Thymus (tissue), 14 donors: ENCODE measurements around the gene TFIP11. TPM values are rescaled to one million over a fixed set of nuclear protein-coding genes. Genes with fewer than 3 reads are reported as not detected.
A peak's percentile ranks its signal among the peaks of the same experiment; 100 is the strongest.

ENCODE experiments used
- DNase-seq, 9 donors: peaks; one replicate each; pipeline ENCODE4 v3.0.0-alpha.2; 2013; ENCODE audit warnings: low spot score in 9 of 9, low read depth in 6 of 9, missing footprints in 1 of 9
- H3K27ac ChIP-seq, 2 donors: one replicate each; pipeline ENCODE4 v1.5.1; 2013; ENCODE audit warnings: control low read depth in 1 of 2, low read depth in 1 of 2, low read length in 1 of 2, mild to moderate bottlenecking in 1 of 2, moderate library complexity in 1 of 2
- H3K27me3 ChIP-seq, 2 donors: one replicate each; pipeline ENCODE4 v1.5.1; 2013; ENCODE audit warnings: low read length in 1 of 2; ENCODE audit not compliant: control insufficient read depth in 2 of 2, insufficient read depth in 1 of 2
- H3K36me3 ChIP-seq, 2 donors: one replicate each; pipeline ENCODE4 v1.5.1; 2013; ENCODE audit warnings: low read length in 1 of 2, mild to moderate bottlenecking in 1 of 2, moderate library complexity in 1 of 2; ENCODE audit not compliant: control insufficient read depth in 2 of 2, insufficient read depth in 2 of 2
- H3K4me1 ChIP-seq, 2 donors: one replicate each; pipeline ENCODE4 v1.5.1; 2013; ENCODE audit warnings: low read length in 2 of 2; ENCODE audit not compliant: control insufficient read depth in 2 of 2, insufficient read depth in 2 of 2
- H3K4me3 ChIP-seq, 2 donors: one replicate each; pipeline ENCODE4 v1.5.1; 2013; ENCODE audit warnings: low read length in 2 of 2, control low read depth in 1 of 2, mild to moderate bottlenecking in 1 of 2
- H3K9me3 ChIP-seq, 2 donors: one replicate each; pipeline ENCODE4 v1.5.1; 2013; ENCODE audit warnings: low read length in 1 of 2, mild to moderate bottlenecking in 1 of 2; ENCODE audit not compliant: control insufficient read depth in 2 of 2, insufficient read depth in 1 of 2
- WGBS: extraction: QIAGEN DNeasy Blood & Tissue Kit; methylation state at CpG from one replicate; pipeline ENCODE4 v1.1.7; 2013; 5-methylcytosine and 5-hydroxymethylcytosine counted together
- long read RNA-seq, 10 donors: transcript quantifications; one replicate each; lab custom pipeline, GENCODE V29; 2026
- polyA plus RNA-seq: library from polyadenylated mRNA; stranded (reverse); fragments of 200-250 nt; gene quantifications from one replicate; pipeline ENCODE4 v1.2.3, GENCODE V29; 2013
- total RNA-seq: library from RNA; stranded (reverse); fragments of 120-200 nt; gene quantifications from one replicate; pipeline ENCODE4 v1.2.4, GENCODE V29; 2013
- donor health status: healthy.

The TFIP11 gene
- total RNA-seq = 39.6 TPM
- 32.9 TPM for polyA plus RNA-seq
- long read RNA-seq, donor 1 = 0 reads
- long read RNA-seq, donor 2, transcript TFIP11-204 (15 exons, 3,586 nt) = major isoform, 11 of 39 reads
- long read RNA-seq, donor 2, partial matches to known transcripts = 21 of 39 reads
- long read RNA-seq, donor 2, other reads (novel, unspliced or antisense) = 0 of 39 reads
- long read RNA-seq, donor 3, transcript TFIP11-204 (15 exons, 3,586 nt) = major isoform, 15 of 52 reads
- long read RNA-seq, donor 3, partial matches to known transcripts = 33 of 52 reads
- long read RNA-seq, donor 3, other reads (novel, unspliced or antisense) = 0 of 52 reads
- long read RNA-seq, donor 4, transcript TFIP11-204 (15 exons, 3,586 nt) = major isoform, 5 of 7 reads
- long read RNA-seq, donor 4, partial matches to known transcripts = 0 of 7 reads
- long read RNA-seq, donor 4, other reads (novel, unspliced or antisense) = 0 of 7 reads
- long read RNA-seq, donor 5, transcript TFIP11-204 (15 exons, 3,586 nt) = major isoform, 9 of 17 reads
- long read RNA-seq, donor 5, partial matches to known transcripts = 6 of 17 reads
- long read RNA-seq, donor 5, other reads (novel, unspliced or antisense) = 0 of 17 reads
- long read RNA-seq, donor 6, partial matches to known transcripts = 11 of 17 reads
- long read RNA-seq, donor 6, other reads (novel, unspliced or antisense) = 0 of 17 reads
- long read RNA-seq, donor 7, transcript TFIP11-204 (15 exons, 3,586 nt) = major isoform, 5 of 13 reads
- long read RNA-seq, donor 7, partial matches to known transcripts = 7 of 13 reads
- long read RNA-seq, donor 7, other reads (novel, unspliced or antisense) = 0 of 13 reads
- long read RNA-seq, donor 8, transcript TFIP11-204 (15 exons, 3,586 nt) = major isoform, 5 of 14 reads
- long read RNA-seq, donor 8, partial matches to known transcripts = 0 of 14 reads
- long read RNA-seq, donor 8, other reads (novel, unspliced or antisense) = 8 of 14 reads
- long read RNA-seq, donor 9, transcript TFIP11-204 (15 exons, 3,586 nt) = major isoform, 12 of 16 reads
- long read RNA-seq, donor 9, partial matches to known transcripts = 0 of 16 reads
- long read RNA-seq, donor 9, other reads (novel, unspliced or antisense) = 0 of 16 reads
- long read RNA-seq, donor 10, transcript TFIP11-204 (15 exons, 3,586 nt) = major isoform, 5 of 15 reads
- long read RNA-seq, donor 10, partial matches to known transcripts = 9 of 15 reads
- long read RNA-seq, donor 10, other reads (novel, unspliced or antisense) = 0 of 15 reads

DNA sequence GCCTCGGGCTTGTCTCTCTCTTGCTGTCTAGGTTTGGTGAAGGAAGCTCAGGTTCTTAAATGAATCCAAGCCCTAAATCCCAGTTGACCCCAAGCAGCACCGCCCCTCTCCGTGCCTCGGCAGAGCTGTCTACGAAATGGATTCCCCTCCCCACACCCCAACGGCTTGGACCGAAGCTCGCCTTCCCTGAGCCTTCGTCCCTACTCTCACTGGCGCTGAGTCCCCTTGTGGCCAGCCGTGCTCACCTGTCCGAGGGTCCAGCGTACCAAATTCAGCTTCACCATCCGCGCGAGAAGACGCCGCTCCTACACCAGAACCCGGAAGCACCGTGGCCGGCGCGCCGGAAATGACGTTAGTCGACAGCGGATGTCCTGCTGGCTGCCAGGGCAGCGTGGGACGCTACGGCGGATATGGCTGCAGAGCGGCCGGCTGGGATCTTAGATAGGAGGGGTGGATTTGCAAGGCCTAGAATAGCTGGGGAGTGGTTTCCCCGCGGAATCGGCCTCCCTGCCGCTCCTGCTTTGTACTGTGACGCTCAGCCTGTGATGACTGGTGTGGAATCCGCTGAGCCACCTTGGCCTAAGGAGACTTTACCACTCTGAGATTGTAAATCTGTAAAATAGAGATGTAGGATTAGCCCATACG is at the start of gene TFIP11:
TSS of gene TFIP11 (minus strand) at position 325 of the 645 bp plus-strand sequence. CDS start 2,201 bp downstream, outside the sequence.
- H3K4me1 ChIP-seq = peaks cover 7 to 15% of the 10 kb centered on the region in 2 donors
- no peaks in the 10 kb centered on the region for H3K9me3 ChIP-seq
- peak within 1 kb of the TSS; percentile 66 to 100 for H3K4me3 ChIP-seq
- H3K36me3 ChIP-seq = peaks cover 22 to 24% of the 10 kb centered on the region in 2 donors
- H3K27ac ChIP-seq = peak within 1 kb of the TSS; percentile 48 to 69
- DNase-seq = peak; percentile 71 to 94 (median 89)
- no peaks in the 10 kb centered on the region for H3K27me3 ChIP-seq
- under 1% methylated on average over 40 of the region's 40 CpGs for WGBS

DNA sequence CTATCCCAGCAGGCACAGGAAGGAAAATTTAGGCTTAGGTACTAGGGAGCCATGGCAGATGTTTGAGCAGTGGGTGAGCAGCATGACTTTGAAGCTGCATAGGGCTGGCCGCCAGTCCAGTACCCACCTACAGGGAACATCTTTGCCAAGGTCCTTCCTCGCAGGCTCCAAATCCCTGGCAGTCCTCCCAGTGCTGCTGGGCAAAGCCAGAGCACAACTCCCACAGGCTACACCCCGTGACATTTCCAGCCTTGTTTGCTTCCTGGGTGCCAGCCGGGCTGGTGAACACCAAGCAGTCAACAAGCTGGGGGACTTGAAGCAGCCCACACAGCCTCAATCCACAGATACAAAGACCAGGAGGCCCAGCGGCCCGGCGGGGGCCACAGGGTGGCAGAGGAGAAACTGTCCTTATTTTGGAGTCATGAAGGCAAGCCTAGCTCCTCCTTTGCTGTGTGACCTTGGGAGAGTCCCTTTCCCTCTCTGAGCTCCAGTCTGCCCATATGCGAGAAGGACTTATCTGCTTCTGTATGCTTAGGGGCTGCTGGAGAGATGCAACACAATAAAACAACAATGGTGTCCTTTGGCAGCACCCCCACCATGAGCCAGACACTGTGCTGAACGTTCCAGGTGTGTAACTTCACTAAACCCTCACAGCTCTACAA is 49.6 kb upstream of the TFIP11 start:
- Histone ChIP-seq H3K4me3 (no peak overlapping the region), H3K27ac (no peak overlapping the region), H3K27me3 (no peaks in the 10 kb centered on the region), H3K9me3 (no peaks in the 10 kb centered on the region), H3K36me3 (peaks cover 2 to 5% of the 10 kb centered on the region in 2 donors), H3K4me1 (no peaks in the 10 kb centered on the region)
- DNase-seq = no peak
- 94% methylated on average over 9 of the region's 9 CpGs for WGBS

DNA sequence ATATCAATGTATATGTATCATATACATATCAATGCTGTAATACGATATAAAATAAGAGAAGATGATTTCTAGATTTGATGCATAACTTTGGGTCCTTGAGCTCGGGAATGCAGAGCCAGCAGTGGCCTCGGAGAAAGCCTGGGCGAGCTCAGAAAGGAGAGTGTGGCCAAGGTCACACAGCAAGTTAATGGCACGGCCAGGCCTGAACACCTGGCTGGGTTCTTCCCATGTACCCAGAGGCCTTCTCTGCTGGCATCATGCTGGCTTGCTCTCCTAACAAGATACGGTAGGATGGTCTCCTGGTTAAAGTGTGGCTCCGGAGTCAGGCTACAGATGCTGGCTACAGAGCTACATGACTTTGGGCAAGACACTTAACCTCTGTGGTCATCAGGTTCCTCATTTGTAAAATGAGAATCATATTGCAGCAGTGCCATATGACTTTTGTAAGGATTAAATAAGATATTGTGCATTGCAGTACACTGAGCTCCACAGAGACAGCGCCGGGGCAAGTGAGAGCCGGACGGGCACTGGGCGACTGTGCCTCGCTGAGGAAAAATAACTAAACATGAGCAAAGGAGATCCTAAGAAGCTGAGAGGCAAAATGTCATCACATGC is 47.8 kb upstream of the TFIP11 start:
- Histone ChIP-seq H3K36me3 (peaks cover 2 to 5% of the 10 kb centered on the region in 2 donors), H3K27ac (no peak overlapping the region), H3K4me1 (no peaks in the 10 kb centered on the region), H3K27me3 (no peaks in the 10 kb centered on the region), H3K9me3 (no peaks in the 10 kb centered on the region), H3K4me3 (no peak overlapping the region)
- 99% methylated on average over 13 of the region's 13 CpGs for WGBS
- no peak for DNase-seq

DNA sequence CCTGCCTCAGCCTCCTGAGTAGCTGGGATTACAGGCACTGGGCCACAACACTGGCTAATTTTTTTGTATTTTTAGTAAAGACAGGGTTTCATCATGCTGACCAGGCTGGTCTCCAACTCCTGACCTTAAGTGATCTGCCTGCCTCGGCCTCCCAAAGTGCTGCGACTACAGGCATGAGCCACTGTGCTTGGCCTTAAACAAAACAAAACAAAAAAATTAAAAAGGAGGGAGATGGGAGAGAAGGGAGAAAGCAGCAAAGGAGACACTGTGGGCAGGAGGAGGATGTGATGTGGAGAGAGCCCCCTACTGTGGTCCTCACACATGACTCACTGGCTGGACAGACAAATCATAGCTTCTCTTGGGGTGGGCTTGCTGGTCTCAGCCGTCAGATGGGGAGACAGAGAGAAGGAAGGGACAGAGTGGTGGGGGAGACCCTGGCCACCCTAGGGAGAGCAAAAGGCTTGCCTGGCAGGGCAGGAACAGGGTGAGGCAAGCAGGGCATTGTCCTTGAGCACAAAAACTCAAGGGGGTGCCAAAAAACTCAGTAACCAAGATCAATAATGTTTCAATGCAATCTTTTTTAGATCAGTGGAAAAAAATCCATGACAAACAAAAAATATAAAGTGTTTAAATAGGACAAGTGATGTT is 46.1 kb upstream of the TFIP11 start:
- Histone ChIP-seq H3K4me1 (no peaks in the 10 kb centered on the region), H3K27ac (no peak overlapping the region), H3K36me3 (no peaks in the 10 kb centered on the region), H3K27me3 (no peaks in the 10 kb centered on the region), H3K9me3 (no peaks in the 10 kb centered on the region), H3K4me3 (no peak overlapping the region)
- no peak for DNase-seq
- WGBS = 96% methylated on average over 3 of the region's 3 CpGs

DNA sequence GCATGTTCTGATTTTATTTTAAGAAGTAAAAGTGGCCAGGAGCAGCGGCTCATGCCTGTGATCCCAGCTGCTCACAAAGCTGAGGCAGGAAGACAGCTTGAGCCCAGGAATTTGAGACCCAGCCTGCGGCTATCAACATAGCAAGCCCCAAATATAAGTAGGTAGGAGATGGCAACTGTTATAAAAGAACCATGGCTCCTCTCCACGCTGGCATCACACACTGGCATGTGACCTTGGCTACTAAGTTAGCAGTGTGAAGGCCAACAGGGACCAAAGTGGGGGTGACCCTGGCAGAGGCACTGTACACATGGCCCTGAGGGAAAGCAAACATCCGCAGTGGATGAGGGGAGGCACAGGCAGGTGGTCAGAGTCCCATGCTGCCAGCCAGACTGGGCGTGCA is 44.6 kb upstream of the TFIP11 start:
- Histone ChIP-seq H3K4me3 (no peak overlapping the region), H3K9me3 (no peaks in the 10 kb centered on the region), H3K4me1 (no peaks in the 10 kb centered on the region), H3K27me3 (no peaks in the 10 kb centered on the region), H3K27ac (no peak overlapping the region), H3K36me3 (no peaks in the 10 kb centered on the region)
- 98% methylated on average over 5 of the region's 5 CpGs for WGBS
- no peak for DNase-seq

DNA sequence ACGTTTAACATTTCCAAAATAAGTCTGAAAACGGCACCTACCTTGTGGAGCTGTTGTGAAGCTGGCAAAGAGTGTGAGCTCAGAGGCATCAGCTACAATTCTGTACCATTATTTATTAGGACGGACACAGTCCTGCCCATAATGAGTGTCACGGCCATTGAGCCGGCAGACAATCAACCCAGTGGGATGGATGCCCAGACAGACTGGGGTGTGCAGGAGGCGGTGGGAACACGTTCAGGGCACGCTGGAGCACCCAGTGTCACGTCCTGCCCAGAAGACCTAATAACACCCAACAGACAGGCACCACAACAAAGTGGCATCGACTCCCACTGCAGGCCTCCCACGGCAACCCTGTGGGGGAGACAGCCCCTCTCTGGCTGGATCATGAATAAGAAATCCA is 43.2 kb upstream of the TFIP11 start:
- no peak overlapping the region for H3K4me3 ChIP-seq
- no peaks in the 10 kb centered on the region for H3K4me1 ChIP-seq
- H3K27me3 ChIP-seq = no peaks in the 10 kb centered on the region
- H3K36me3 ChIP-seq = no peaks in the 10 kb centered on the region
- H3K9me3 ChIP-seq = no peaks in the 10 kb centered on the region
- WGBS = 95% methylated on average over 11 of the region's 11 CpGs
- no peak for DNase-seq
- no peak overlapping the region for H3K27ac ChIP-seq

DNA sequence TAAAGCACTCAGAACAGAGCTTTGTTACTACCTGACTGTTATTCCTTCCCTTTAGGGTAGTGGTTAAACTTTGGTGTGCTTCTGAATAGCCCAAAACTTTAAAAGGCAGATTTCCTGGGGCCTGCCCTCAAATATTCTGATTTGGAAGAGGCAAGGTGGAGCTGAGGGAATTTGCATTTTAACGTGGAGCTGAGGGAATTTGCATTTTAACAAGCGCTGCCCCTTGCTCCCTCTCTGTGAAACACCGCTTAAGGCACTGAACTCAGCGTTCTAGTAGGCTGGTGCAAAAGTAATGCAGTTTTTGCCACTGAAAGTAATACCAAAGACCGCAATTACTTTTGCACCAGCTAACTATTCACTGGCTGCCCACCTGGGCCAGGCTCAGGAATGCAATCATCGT is 42.7 kb upstream of the TFIP11 start:
- no peak for DNase-seq
- Histone ChIP-seq H3K4me3 (no peak overlapping the region), H3K27ac (no peak overlapping the region), H3K9me3 (no peaks in the 10 kb centered on the region), H3K4me1 (no peaks in the 10 kb centered on the region), H3K36me3 (no peaks in the 10 kb centered on the region), H3K27me3 (no peaks in the 10 kb centered on the region)
- WGBS = 96% methylated on average over 6 of the region's 6 CpGs
